HL-60 (cell line): ENCODE results near the gene SH3RF2.
"Not testable (repeated sequence)": the region's sequence is repeated elsewhere in the genome, so short reads cannot be mapped to it uniquely, and the experiment has no call there.

Source experiments
- DNase-seq, 2 experiments: peaks; one replicate each; pipeline ENCODE4 v3.0.0-alpha.2; 2010 to 2020; ENCODE audit warnings: low read depth in 1 of 2, low spot score in 1 of 2
- H3K27ac ChIP-seq: fragments of 250-450 bp; sonication (Bioruptor Pico); replicated peaks from 2 replicates; pipeline ENCODE4 v1.5.1; 2020; ENCODE audit warnings: mild to moderate bottlenecking, moderate library complexity
- H3K27me3 ChIP-seq: fragments of 250-450 bp; sonication (Bioruptor Pico); 2 replicates; pipeline ENCODE4 v1.5.1; 2021; ENCODE audit warnings: mild to moderate bottlenecking, moderate library complexity; ENCODE audit not compliant: insufficient read depth, poor library complexity, severe bottlenecking
- H3K4me3 ChIP-seq: replicated peaks from 2 replicates; pipeline ENCODE4 v1.5.1; 2011; ENCODE audit warnings: mild to moderate bottlenecking, control low read depth, low read length; ENCODE audit not compliant: insufficient read depth
- CTCF ChIP-seq: IDR thresholded peaks from one replicate; pipeline ENCODE4 v1.5.1; 2011; ENCODE audit warnings: low read length, control low read depth, inconsistent platforms; ENCODE audit not compliant: insufficient read depth
- GABPA ChIP-seq: IDR thresholded peaks from 2 replicates; pipeline ENCODE4 v1.6.1; 2012; ENCODE audit warnings: low read depth
- POLR2AphosphoS5 ChIP-seq: IDR thresholded peaks from 2 replicates; pipeline ENCODE4 v1.6.1; 2012; ENCODE audit warnings: low read depth
- REST ChIP-seq: IDR thresholded peaks from 2 replicates; pipeline ENCODE4 v1.6.1; 2012; ENCODE audit warnings: low read depth; ENCODE audit not compliant: insufficient replicate concordance
- SPI1 ChIP-seq: IDR thresholded peaks from 2 replicates; pipeline ENCODE4 v1.6.1; 2012; ENCODE audit warnings: low read depth, mild to moderate bottlenecking, borderline replicate concordance

Gene SH3RF2

GRCh38 chr5:145989428-145989827 lies 53.0 kb downstream of the SH3RF2 start:
- Histone ChIP-seq H3K27me3 (no peaks in the 10 kb centered on the region), H3K27ac (no peak overlapping the region), H3K4me3 (no peak overlapping the region)
- TF ChIP-seq SPI1, result no peak
- DNase-seq, result no peak

- H3K4me3 ChIP-seq, result no peak overlapping the region
- no peak for DNase-seq
- H3K27ac ChIP-seq, result no peak overlapping the region
- no peaks in the 10 kb centered on the region for H3K27me3 ChIP-seq
- TF ChIP-seq CTCF (no peak), REST (no peak), GABPA (no peak), POLR2AphosphoS5 (no peak), SPI1 (no peak)
These were observed 53.8 kb downstream of the SH3RF2 start for GRCh38 chr5:145990170-145990569.

- no peak for TF ChIP-seq CTCF
- no peak for TF ChIP-seq REST
- no peak for TF ChIP-seq POLR2AphosphoS5
- TF ChIP-seq GABPA, result no peak
- no peak for DNase-seq
- Histone ChIP-seq H3K27ac (no peak overlapping the region), H3K27me3 (no peaks in the 10 kb centered on the region), H3K4me3 (no peak overlapping the region)
These were observed 54.7 kb downstream of the SH3RF2 start for GRCh38 chr5:145991044-145991575.

GRCh38 chr5:145993538-145993937 lies 57.2 kb downstream of the SH3RF2 start:
- H3K27ac ChIP-seq, H3K27me3 ChIP-seq, H3K4me3 ChIP-seq, DNase-seq: not testable (repeated sequence)

GRCh38 chr5:145996135-145996534 lies 59.8 kb downstream of the SH3RF2 start:
- H3K4me3 ChIP-seq, result no peak overlapping the region
- peak in 1 of 2 experiments; percentile 55 for DNase-seq
- H3K27me3 ChIP-seq, result no peaks in the 10 kb centered on the region
- H3K27ac ChIP-seq, result no peak overlapping the region
- TF ChIP-seq SPI1, result peak; percentile 95
- no peak for TF ChIP-seq POLR2AphosphoS5
